ENCODE results near the gene TEX38. TPM values are rescaled to one million over a fixed set of nuclear protein-coding genes. Genes with fewer than 3 reads are reported as not detected.
"Not testable (repeated sequence)": the region's sequence is repeated elsewhere in the genome, so short reads cannot be mapped to it uniquely, and the experiment has no call there.

TEX38 gene
- total RNA-seq, 1 experiment from 2014 or later, result 0.17 TPM

DNA sequence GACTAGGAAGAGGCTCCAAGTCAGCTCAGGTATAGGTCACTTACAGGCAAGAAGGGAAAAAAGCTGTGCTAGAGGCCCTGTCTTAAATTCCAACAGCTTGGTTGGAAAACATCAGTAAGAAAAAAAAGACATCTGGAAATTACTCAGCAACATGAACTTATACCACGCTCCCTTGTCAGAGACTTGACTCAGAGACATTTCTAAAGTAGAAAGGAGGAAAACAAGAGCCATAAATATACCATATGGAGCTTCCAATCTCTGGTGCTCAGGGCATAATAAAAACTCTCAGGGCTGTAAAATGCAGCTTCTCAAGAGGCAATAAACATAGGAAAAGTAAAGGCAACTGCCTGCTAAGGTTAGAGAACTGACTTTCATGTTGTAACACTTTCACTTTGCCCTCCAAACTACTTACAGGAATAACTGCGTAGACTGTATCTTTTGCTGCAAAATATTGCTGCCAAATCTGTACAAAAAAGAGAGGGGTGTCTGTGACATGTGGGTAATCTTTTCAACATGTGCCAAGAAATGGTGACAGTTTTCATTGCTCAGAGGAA lies 18.2 kb upstream of the TEX38 start:
- Mint-ChIP-seq H3K36me3 (peaks cover 58% of the 10 kb centered on the region), H3K9me3 (peaks cover 22% of the 10 kb centered on the region), H3K27ac (no peak overlapping the region), H3K27me3 (ENCODE audit: low read depth) (no peaks in the 10 kb centered on the region), H3K4me3 (no peak overlapping the region), H3K4me1 (no peaks in the 10 kb centered on the region)
- TF ChIP-seq ETV6 (CRISPR knock-in tag; IDR thresholded peaks at IDR 0.05), result no peak
- no peak for TF ChIP-seq ZNF263 (CRISPR knock-in tag; IDR thresholded peaks at IDR 0.05; ENCODE audit: low read depth)
- TF ChIP-seq, protein P1, sequence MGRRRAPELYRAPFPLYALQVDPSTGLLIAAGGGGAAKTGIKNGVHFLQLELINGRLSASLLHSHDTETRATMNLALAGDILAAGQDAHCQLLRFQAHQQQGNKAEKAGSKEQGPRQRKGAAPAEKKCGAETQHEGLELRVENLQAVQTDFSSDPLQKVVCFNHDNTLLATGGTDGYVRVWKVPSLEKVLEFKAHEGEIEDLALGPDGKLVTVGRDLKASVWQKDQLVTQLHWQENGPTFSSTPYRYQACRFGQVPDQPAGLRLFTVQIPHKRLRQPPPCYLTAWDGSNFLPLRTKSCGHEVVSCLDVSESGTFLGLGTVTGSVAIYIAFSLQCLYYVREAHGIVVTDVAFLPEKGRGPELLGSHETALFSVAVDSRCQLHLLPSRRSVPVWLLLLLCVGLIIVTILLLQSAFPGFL (CRISPR knock-in tag; IDR thresholded peaks at IDR 0.05; ENCODE audit: borderline replicate concordance), result no peak
- no peak for TF ChIP-seq CREB1 (CRISPR knock-in tag; IDR thresholded peaks at IDR 0.05)
- TF ChIP-seq EMX1 (CRISPR knock-in tag; IDR thresholded peaks at IDR 0.05), result no peak
- no peak for TF ChIP-seq GABPB1 (CRISPR knock-in tag; IDR thresholded peaks at IDR 0.05)
- TF ChIP-seq, protein P2, sequence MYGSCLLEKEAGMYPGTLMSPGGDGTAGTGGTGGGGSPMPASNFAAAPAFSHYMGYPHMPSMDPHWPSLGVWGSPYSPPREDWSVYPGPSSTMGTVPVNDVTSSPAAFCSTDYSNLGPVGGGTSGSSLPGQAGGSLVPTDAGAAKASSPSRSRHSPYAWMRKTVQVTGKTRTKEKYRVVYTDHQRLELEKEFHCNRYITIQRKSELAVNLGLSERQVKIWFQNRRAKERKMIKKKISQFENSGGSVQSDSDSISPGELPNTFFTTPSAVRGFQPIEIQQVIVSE (CRISPR knock-in tag; IDR thresholded peaks at IDR 0.05; ENCODE audit: borderline replicate concordance), result no peak
- no peak for TF ChIP-seq NFYB (CRISPR knock-in tag; conservative IDR thresholded peaks at IDR 0.05; ENCODE audit: low read depth)
- no peak for TF ChIP-seq PRRX2 (CRISPR knock-in tag; IDR thresholded peaks at IDR 0.05)
- TF ChIP-seq JAZF1 (CRISPR knock-in tag; IDR thresholded peaks at IDR 0.05), result no peak
- TF ChIP-seq, protein P3, sequence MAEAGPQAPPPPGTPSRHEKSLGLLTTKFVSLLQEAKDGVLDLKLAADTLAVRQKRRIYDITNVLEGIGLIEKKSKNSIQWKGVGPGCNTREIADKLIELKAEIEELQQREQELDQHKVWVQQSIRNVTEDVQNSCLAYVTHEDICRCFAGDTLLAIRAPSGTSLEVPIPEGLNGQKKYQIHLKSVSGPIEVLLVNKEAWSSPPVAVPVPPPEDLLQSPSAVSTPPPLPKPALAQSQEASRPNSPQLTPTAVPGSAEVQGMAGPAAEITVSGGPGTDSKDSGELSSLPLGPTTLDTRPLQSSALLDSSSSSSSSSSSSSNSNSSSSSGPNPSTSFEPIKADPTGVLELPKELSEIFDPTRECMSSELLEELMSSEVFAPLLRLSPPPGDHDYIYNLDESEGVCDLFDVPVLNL (CRISPR knock-in tag; IDR thresholded peaks at IDR 0.05; ENCODE audit: borderline replicate concordance, low read depth), result no peak
- TF ChIP-seq, protein P4, sequence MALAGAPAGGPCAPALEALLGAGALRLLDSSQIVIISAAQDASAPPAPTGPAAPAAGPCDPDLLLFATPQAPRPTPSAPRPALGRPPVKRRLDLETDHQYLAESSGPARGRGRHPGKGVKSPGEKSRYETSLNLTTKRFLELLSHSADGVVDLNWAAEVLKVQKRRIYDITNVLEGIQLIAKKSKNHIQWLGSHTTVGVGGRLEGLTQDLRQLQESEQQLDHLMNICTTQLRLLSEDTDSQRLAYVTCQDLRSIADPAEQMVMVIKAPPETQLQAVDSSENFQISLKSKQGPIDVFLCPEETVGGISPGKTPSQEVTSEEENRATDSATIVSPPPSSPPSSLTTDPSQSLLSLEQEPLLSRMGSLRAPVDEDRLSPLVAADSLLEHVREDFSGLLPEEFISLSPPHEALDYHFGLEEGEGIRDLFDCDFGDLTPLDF (CRISPR knock-in tag; IDR thresholded peaks at IDR 0.05), result no peak
- no peak for TF ChIP-seq ZNF232 (CRISPR knock-in tag; IDR thresholded peaks at IDR 0.05)
- ATAC-seq, result no peak
- ChIA-PET POLR2A (interaction anchor here (0.7 kb wide), 1 partner anchor 29 kb away, joined by 3 read pairs; no protein-coding TSS in a partner anchor), CTCF (no interaction called here)
- no peak for DNase-seq (ENCODE audit: low spot score)

DNA sequence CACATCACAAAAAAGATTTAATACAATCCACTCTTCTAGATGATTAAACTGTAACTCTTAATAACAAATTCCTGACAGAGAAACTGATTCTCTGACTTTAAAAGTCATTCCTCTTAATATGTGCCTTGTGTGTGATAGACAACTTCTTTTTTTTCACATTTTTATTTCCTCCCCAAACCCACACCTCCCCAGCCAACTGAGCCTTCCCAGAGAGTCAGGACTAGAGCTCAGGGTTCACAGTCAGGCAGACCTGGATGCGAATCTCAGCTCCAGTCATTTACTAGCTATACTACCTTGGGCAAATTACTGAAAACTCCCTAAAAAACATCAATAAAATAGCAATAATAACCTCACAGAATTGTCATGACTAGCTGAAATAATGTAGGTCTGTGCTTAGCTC lies 17.6 kb upstream of the TEX38 start:
- POLR2A ChIA-PET, result interaction anchor here (0.6 kb wide), 1 partner anchor 65 kb away, joined by 4 read pairs; no protein-coding TSS in a partner anchor
- no peaks in the 10 kb centered on the region for H3K4me1 Mint-ChIP-seq
- H3K36me3 Mint-ChIP-seq, result peaks cover 56% of the 10 kb centered on the region
- H3K9me3 Mint-ChIP-seq, result peaks cover 22% of the 10 kb centered on the region
- H3K27me3 Mint-ChIP-seq (ENCODE audit: low read depth), result no peaks in the 10 kb centered on the region
- no peak for TF ChIP-seq ZBTB21 (CRISPR knock-in tag; IDR thresholded peaks at IDR 0.05; ENCODE audit: borderline replicate concordance)
- TF ChIP-seq SMAD4 (CRISPR knock-in tag; IDR thresholded peaks at IDR 0.05), result no peak
- no peak for TF ChIP-seq MYBL2 (CRISPR knock-in tag; IDR thresholded peaks at IDR 0.05)
- TF ChIP-seq, protein P5, sequence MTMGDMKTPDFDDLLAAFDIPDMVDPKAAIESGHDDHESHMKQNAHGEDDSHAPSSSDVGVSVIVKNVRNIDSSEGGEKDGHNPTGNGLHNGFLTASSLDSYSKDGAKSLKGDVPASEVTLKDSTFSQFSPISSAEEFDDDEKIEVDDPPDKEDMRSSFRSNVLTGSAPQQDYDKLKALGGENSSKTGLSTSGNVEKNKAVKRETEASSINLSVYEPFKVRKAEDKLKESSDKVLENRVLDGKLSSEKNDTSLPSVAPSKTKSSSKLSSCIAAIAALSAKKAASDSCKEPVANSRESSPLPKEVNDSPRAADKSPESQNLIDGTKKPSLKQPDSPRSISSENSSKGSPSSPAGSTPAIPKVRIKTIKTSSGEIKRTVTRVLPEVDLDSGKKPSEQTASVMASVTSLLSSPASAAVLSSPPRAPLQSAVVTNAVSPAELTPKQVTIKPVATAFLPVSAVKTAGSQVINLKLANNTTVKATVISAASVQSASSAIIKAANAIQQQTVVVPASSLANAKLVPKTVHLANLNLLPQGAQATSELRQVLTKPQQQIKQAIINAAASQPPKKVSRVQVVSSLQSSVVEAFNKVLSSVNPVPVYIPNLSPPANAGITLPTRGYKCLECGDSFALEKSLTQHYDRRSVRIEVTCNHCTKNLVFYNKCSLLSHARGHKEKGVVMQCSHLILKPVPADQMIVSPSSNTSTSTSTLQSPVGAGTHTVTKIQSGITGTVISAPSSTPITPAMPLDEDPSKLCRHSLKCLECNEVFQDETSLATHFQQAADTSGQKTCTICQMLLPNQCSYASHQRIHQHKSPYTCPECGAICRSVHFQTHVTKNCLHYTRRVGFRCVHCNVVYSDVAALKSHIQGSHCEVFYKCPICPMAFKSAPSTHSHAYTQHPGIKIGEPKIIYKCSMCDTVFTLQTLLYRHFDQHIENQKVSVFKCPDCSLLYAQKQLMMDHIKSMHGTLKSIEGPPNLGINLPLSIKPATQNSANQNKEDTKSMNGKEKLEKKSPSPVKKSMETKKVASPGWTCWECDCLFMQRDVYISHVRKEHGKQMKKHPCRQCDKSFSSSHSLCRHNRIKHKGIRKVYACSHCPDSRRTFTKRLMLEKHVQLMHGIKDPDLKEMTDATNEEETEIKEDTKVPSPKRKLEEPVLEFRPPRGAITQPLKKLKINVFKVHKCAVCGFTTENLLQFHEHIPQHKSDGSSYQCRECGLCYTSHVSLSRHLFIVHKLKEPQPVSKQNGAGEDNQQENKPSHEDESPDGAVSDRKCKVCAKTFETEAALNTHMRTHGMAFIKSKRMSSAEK (CRISPR knock-in tag; IDR thresholded peaks at IDR 0.05; ENCODE audit: borderline replicate concordance), result no peak
- no peak for TF ChIP-seq FOXP1 (CRISPR knock-in tag; IDR thresholded peaks at IDR 0.05; ENCODE audit: borderline replicate concordance)
- TF ChIP-seq PRRX2 (CRISPR knock-in tag; IDR thresholded peaks at IDR 0.05), result no peak
- TF ChIP-seq ZNF232 (CRISPR knock-in tag; IDR thresholded peaks at IDR 0.05), result no peak
- TF ChIP-seq RELA (CRISPR knock-in tag; IDR thresholded peaks at IDR 0.05; ENCODE audit: borderline replicate concordance), result no peak
- TF ChIP-seq OVOL2 (CRISPR knock-in tag; IDR thresholded peaks at IDR 0.05; ENCODE audit: borderline replicate concordance), result no peak
- no peak overlapping the region for H3K27ac Mint-ChIP-seq
- DNase-seq (ENCODE audit: low spot score) (no peak), ATAC-seq (no peak)
- no peak overlapping the region for H3K4me3 Mint-ChIP-seq
- CTCF ChIA-PET, result no interaction called here

DNA sequence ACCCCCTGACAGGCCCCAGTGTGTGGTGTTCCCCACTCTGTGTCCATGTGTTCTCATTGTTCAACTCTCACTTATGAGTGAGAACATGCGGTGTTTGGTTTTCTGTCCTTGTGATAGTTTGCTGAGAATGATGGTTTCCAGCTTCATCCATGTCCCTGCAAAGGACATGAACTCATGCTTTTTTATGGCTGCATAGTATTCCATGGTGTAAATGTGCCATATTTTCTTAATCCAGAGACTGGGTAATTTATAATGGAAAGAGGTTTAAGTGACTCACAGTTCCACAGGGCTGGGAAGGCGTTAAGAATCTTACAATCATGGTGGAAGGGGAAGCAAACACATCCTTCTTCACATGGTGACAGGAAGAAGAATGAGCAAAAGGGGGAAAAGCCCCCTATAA lies 17.0 kb upstream of the TEX38 start:
- ATAC-seq; H3K4me1 Mint-ChIP-seq; DNase-seq (ENCODE audit: low spot score); H3K27me3 Mint-ChIP-seq (ENCODE audit: low read depth); H3K27ac Mint-ChIP-seq; CTCF ChIA-PET; H3K4me3 Mint-ChIP-seq: not testable (repeated sequence)
- peaks cover 49% of the 10 kb centered on the region for H3K36me3 Mint-ChIP-seq
- peaks cover 16% of the 10 kb centered on the region for H3K9me3 Mint-ChIP-seq
- POLR2A ChIA-PET, result interaction anchor here (0.6 kb wide), 1 partner anchor 66 kb away, joined by 4 read pairs; no protein-coding TSS in a partner anchor

All from WTC11 (cell line).